Cerebellar nuclear complex (tissue), 1 donor: Measurements from ENCODE around the gene HOTAIR.

Experiments used
- DNase-seq, 2 experiments: peaks; one replicate each; lab custom pipeline; 2025; lab: John Stamatoyannopoulos, UW

Gene HOTAIR

DNA sequence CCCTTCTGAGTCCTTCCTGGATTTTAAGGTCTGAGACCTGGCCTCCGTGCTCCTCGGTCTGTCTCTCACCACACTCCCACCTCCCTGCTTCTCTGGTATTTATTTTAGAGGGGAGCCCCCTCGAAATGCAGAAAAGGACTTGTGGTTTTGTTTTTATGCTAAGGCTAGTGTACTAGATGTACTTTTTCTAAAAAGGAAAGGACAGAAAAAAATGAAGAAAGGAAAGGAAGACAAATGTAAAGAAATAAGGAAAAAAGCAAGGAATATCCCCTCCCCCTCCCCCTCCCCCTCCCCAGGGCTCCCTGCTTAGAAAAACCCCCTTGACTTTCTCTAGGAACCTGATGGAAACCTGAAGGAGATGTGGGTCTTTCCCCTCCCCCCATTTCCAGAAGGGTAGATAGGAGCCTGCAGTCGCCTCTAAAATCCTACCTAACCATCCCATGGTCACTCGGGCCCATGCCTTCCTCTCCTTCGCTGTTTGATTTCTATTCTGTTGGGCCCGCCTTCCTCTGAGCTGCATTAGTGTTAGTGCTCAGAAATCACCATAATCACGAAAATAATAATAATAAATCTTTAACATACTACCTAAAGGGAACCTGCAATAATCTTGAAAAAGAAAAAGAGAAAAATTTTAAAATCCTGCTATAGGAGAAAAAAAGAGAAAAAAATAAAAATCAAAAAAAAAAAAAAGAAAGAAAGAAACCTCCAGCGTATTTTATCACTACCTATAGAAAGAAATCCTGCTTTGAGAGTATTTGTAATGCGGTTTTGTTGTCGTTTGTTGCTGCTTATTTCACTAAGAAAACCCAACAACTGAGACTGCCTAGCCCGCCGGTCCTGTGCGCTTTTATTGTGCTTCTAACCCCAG is 37.1 kb upstream of the HOTAIR start:
- DNase-seq, result no peak

DNA sequence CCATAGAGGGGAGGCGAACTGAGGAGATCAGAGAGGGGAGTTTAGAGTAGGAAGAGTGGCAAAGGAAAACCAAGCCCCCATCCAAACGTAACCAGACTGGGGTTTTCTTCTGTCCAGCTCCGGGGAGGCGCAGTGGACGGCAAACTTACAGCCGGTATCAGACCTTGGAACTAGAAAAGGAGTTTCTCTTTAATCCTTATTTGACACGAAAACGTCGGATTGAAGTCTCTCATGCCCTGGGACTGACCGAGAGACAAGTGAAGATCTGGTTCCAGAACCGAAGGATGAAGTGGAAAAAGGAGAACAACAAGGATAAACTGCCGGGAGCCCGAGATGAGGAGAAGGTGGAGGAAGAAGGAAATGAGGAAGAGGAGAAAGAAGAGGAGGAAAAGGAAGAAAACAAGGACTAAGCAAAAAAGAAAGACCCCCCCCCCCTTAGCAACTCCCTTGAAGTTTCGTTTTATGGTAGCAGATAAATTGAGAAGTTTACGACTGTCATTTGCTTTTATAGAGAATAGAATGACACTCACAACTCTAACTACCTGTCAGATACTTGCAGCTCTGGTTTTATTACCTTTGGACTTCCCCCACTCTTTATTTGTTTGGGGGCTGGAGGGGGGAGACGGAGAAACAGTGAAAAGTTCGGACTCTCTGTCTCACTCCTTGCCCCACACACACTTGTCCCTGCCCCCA is 36.4 kb upstream of the HOTAIR start:
- no peak for DNase-seq

DNA sequence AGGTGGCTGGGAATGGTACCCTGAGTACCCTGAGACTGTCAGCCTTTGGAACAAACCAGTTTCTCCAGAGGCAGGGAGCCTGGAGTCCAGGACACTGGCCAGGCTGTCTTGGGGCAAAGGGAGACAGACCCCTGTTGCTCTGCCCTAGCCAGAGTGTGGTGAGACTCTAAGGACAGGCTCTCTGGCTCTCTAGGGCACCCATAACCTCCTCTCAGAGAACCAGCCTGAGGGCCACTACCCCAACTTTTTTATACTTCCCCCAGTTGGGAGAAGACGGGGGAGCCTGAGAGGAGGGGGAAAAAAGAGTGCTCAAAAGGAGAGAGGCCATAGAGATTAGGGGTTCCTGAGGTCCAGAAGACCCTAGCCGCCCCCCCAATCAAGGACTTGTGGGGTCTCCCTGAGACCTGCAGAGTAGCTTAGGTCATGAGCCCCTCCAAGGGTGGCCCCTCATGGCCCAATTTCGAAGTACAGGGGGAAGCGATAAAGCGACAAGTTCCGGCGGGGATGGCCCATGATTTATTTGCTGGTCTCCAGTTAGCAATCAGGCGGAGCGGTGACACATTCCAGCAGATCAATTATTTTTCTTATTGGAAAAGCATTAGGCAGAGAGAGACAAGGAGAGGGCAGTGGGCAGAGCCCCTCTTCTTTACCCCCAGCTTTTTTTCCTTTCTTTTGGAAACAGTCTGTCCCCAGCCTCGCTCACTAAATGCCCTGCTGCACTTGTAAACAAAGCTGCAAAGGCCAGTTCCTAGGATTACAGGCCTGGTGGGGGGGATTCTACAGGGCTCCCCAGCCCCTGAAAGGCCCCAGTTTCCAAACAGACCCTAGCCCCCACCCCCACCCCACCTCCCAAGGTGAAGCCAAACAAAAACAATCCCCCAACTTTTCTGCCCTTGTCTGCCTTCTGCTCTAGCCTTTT is 35.6 kb upstream of the HOTAIR start:
- no peak for DNase-seq

DNA sequence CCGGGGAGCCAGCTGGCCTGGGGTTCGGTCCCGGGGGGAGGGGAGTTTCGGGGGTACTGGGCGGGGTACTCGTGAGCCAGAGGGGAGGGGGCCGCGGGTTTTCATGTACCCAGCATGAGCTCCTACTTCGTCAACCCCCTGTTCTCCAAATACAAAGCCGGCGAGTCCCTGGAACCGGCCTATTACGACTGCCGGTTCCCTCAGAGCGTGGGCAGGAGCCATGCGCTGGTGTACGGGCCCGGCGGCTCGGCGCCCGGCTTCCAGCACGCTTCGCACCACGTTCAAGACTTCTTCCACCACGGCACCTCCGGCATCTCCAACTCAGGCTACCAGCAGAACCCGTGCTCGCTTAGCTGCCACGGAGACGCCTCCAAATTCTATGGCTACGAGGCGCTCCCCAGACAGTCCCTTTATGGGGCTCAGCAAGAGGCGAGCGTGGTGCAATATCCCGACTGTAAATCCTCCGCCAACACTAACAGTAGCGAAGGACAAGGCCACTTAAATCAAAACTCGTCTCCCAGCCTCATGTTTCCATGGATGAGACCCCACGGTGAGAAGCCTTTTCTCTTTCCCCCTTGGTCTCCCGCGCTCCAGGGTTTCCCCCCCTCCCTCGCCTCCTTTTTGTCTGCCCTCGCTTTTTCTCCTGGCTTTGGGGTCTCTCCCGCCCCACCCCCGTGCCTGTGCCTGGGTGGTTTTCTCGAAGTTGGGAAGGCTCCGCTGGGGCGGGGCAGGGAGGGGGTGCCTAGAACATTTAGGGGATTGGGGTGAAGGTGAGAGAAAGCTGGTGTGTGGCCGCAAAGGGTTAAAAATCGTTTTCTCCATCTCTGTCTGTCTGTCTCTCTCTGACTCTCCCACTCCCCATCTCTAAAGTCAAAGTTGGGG is 34.7 kb upstream of the HOTAIR start:
- no peak for DNase-seq

DNA sequence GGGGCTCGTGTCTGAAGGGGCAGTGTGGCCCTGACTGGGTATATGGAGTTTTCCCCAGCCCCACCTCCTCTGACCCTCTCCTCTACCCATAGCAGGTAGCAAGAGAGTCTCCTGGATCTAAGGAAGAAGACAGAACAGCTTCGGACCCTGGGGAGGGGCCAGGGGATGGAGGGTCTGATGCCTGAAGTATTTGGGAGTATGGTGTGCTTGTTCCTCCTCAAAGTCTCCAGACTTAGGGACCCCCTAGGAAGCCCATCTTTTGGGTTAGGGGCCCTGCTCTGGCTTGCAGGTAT is 33.5 kb upstream of the HOTAIR start:
- no peak for DNase-seq

DNA sequence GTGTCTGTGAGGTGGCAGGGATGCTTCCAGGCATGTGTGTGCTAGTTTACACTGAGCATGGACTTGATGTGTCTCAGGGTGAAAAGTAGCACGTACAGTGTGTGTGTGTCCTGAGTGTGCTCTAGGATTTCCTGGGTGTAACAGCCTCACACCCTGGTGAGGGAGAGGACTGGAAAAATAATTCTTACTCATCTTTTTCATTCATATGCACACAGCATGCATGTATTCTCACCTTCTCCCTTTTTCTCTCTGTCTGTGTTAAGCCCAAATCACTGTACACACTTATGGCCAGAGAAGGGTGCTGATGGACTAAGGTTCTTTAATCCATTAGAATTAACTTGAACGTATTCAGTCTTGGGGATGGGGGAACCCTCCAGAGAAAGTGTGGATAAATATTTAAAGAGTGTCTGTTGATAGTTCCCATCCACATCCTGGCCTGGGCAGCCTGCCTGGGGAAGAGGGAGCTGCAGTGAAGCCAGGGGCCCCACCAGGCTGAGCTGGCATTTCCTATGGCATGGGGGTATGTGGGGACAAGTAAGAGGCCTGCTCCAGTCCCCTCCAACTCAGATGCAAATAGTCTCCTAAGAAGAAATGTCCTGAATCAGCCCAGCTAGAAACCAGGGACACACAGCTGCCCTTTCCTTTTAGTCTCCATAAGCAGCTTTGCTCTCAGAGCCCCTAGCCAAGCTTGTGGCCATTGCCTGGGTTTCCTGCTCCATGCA is 32.9 kb upstream of the HOTAIR start:
- DNase-seq, result no peak

DNA sequence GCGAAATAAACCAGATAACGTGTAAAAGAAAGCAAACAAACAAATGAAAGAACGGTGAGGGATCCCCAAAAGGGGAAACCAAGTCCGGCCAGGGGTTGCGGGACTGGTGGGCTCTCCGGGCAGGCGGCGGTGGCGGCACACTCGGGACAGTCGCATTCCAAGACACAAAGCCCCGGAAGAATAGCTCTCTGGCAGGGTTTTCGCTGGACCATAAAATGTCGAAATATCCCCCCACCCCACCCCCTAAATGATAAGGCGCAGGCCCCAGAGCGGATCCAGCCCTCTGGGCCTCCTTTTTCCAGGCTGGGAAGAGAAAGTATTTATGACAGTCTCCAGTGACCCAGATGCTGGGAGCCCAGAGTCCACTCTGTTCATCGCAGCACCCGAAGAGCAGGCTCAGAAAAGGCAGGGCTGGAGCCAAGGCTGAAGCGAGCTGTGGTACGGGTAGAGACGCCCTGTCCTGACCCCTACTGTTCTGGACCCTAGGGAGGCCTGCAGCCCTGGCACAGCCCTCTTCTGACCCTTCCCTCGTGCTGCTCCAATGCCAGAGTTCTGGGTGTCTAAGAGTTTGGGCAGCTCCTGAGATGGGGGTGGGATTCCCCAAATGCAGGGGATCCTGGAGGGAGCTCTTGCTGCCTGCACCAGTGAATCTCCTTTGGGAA is 31.9 kb upstream of the HOTAIR start:
- DNase-seq, result no peak

DNA sequence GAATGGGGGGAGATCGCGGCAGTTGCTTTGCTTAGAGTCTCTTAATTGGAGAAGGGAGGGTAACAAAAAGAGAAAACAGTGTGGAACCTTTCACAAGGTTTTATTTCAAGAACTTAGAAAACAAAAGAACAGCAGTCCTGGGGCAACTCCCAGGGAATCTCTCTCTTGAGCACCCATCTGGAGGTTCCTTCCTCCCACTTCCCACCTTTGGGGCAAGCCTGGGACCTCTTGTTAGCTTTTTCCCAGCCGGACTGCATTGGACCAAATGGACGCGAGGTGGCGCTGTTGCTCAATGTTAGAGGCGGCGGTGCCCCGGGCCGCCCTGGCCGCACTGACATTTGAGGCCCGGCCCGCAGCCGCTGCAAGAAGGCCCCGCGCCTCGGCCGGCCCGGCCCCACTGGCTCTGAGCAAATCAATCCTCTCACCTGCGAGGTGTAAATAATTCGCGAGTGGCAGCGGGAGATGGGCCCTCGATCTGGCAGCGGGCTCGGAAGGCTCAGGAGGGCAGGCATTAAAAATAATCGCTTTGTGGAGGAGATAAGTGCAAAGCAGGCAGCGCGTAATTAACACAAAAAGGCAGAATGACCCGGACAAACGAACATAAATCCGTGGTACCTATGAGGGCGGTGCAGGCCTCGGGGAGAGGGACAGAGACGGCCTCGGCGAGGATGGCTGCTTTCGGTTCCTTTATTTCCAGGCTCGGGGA is 31.3 kb upstream of the HOTAIR start:
- peak in 1 of 2 experiments; percentile 25 for DNase-seq

DNA sequence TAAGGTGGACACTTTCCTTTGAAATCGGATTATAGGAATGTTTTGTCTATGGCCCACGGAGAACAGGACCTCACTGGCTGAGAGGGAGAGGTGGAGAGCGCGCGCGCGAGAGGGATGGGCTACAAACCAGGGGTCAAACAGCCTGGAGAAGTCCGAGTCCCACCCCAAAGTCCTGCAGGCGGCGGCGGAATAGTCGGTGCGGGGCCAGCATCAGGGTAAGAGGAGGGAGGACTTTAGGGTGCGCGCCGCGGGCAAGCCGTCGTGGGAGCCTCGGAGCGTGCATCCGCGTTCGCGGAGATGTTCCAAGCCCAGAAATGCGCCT is 30.7 kb upstream of the HOTAIR start:
- no peak for DNase-seq

DNA sequence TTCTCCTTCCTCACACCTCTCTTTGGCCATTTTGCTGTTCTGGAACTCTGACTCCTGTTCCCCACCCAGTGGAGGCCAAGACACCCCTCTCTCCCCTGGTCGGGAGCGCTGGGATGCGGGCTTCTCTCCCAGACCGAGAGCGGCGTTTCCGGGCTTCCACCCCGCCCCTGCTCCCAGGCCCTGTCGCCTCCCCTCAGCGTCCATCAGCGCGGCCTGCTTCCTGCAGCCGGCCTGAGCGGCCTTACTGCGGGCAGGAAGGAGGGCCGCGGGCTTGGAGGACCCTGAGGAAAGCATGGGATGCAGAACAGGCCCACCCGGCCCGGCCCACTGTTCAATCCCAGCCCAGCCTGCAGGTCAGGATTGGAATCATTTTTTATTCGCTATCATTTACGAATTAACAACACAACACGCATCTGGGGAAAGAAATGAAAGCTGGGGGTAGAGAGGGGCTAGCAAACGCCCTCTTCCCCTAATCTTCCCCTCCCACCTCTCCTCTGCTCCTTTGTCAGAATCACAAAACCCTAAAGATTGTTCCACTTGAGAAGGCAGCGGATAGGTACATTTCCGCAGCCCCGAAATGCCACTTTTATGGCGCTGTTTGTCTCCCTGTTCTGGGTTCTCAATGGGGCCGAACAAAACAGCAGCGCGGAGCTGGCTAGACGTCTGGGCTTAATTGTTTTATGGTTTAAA is 30.2 kb upstream of the HOTAIR start:
- no peak for DNase-seq

DNA sequence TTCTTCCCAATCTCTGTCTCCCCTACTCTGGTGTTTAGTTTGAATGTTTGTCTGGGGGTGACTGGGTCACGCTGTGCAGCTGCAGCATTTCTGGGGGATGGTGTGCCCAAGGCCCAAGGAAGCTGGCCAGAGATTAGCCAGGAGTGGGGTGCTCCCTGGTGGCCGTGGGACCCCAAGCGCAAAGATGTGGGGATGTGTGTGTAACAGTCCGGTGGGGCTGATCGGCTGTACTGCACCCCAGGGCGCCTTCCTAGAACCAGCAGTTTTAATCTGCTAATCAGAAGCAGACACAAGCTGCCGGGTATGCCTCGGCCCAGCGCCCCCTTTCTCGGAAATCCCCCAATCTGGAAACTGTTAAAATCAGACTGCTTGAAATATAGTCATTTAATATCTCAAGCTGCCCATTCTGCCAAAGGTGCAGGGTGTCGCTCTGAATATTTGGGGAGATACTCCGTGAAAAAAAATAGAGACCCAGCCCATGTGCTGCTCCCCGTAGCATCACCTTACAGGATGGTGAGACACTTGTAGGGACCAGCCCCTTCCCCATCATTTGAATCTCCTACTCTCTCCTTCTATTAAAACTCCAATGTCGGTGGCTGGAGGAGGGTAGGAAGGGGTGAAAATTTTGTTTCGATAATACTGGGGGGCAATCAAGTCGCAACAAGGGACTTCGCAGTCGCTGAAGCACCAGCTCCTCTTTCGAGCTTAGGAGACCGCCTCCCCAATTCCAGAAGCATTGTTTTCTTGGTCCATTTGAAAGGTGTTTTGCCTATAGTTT is 29.5 kb upstream of the HOTAIR start:
- no peak for DNase-seq

DNA sequence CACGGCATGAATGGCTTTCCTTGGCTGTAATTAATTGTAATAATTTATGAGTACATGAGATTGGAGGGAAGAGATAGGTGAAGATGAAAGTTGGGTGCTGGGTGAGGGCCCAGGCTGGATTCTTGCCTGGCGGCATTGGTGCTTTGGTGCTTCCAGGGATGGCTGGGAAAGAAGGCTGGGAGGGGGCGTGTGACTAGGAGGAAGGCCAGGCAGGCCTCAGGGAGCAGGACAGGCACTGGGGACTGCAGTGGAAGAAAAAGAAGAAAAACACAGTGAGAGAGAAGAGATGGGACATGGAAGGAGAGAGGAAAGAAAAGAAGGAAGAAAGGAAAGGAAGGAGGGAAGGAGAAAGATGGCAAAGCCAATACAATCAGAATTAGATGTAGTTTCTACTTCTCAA is 28.9 kb upstream of the HOTAIR start:
- DNase-seq, result no peak

DNA sequence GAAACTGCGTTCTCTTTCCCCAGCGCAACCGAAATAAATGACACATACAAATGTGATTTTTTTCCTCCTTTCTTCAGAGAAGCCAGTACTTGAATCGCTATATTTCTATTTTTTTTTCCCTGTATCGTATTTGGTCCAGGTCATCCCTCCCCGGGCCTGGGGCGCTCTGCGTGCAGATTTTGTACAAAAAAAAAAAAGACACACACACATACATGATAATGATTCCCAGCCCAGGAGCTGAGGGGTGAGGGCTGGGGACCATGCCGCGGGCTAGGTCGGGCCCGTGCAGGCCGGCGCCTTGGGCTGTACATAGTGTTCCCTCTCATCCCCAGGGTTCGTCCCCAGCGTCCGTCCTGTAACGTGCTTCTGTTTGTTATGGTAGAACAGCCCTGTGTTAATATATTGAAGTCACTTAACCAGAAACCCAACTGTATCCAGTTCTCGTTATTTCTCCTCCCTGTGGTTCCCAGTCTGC is 28.2 kb upstream of the HOTAIR start:
- no peak for DNase-seq

DNA sequence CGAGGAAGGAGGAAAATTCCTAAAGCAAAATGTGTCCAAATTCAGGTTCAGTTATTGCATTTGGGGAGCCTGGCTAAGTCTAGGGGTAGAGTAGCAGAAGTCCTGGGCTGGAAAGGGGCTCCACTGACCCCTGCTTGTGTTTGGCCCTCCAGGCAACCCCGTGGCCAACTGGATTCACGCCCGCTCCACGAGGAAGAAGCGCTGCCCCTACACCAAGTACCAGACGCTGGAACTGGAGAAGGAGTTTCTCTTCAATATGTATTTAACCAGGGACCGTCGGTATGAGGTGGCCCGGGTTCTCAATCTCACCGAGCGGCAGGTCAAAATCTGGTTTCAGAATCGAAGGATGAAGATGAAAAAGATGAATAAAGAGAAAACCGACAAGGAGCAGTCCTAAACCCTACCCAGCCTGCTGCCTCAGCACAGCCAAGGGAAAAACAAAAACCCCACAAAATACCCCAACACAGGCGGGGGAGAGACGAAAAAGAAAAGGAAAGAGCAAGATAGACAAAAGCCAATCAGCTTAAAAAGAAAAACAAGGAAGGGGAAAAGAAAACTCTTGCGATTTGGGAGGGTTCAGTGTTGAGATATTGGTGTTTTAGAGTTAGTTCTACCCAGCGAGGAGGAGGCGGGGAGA is 27.6 kb upstream of the HOTAIR start:
- DNase-seq, result no peak

DNA sequence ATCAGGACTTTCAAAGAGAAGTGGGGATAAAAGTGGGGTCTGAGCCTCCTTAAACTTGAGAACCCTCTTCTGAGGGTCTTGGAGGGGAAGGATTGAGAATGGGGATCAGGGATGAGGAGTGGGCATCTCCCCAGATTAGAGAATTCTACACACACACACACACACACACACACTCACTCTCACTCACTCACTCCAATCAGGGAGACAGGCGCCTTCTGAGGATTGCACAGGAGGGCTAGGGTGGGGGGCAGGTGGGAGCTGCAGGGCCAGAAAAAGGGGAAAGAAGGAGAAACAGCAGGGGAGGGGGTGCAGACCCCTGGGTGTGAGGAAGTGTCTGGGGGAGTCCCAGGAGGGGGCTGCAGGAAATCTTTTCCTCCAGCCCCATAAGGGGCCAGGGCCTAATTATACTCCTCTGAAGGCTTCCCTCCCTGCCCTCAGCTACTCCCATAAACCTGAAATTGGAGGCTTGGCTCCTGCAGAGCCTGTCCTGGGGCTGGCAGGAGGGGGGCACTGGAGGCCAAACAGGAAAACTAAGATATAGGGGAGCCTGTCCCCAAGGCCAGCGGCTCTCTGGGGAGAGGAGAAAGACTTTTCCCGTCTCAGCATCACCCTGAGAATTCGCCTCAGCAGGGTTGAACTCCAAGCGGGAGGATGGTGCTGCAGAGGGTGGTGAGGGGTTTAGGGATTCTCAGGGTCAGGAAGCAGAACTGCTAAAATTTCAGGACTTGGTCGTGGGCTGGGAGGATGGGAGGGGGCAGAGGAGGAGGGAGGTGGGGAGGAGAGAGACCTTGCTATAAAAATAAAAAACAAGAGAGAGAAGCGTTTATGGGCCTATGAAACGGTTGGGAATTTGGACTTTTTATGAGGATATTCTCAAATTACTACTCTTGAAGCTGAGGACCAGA is 26.8 kb upstream of the HOTAIR start:
- no peak for DNase-seq
